Epithelial cell of proximal tubule (primary cell): ENCODE data around the gene THYN1. TPM values are rescaled to one million over a fixed set of nuclear protein-coding genes. Genes with fewer than 3 reads are reported as not detected.

ENCODE experiments used
- DNase-seq: peaks from one replicate; pipeline ENCODE4 v3.0.0-alpha.2; 2011; ENCODE audit warnings: low read depth
- H3K4me3 ChIP-seq: 2 replicates; pipeline ENCODE4 v1.5.1; 2011; ENCODE audit warnings: low read depth, mild to moderate bottlenecking, low read length
- CTCF ChIP-seq: conservative IDR thresholded peaks from 2 replicates; pipeline ENCODE4 v1.5.1; 2012; ENCODE audit warnings: low read depth, mild to moderate bottlenecking, low read length
- total RNA-seq: library from RNA; depleted of rRNA; stranded (reverse); fragments of >200 nt; gene quantifications from 2 replicates; pipeline ENCODE4 v1.2.3, GENCODE V29; 2015

Gene THYN1
- total RNA-seq, 1 donor from 2014 or later = 51.6 TPM

GRCh38 chr11:134246100-134246499 is 7.1 kb downstream of the THYN1 start:
- no peak for TF ChIP-seq CTCF
- H3K4me3 ChIP-seq = no peak overlapping the region
- no peak for DNase-seq

DNA sequence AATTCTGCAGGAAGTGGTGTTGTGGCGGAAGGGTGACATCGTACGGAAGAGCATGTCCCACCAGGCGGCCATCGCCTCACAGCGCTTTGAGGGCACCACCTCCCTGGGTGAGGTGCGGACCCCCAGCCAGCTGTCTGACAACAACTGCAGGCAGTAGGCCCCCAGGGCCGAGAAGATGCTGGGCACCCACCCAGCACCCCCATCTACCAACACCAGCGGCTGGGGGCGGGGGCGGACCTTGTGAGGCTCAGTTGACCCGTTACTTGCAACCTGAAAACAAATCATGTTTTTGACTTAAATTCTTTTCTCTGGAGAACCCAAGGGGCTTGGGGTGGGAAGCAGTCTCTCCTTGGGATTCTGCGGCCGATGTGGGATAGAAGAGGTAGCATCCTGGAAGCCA is 7.7 kb downstream of the THYN1 start:
- no peak for DNase-seq
- no peak overlapping the region for H3K4me3 ChIP-seq
- no peak for TF ChIP-seq CTCF

DNA sequence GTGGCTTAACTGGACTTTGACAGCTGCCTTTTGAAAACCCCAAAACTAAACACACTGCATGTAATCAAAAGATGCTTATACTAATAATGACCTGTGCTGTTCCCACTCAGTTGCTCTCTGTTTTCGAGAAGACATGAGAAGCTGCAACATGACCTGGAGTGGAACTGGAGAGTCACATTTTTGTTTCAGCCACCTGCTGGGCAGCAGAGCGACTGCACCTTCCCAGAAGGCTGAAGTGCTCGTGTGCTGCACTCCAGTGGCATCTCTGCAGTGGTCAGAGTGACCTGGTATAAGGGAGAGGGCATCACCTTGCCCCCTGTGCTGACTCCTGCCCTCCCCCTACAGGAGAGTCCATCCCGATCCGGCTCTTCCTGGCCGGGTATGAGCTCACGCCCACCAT is 8.6 kb downstream of the THYN1 start:
- peak; percentile 62 for TF ChIP-seq CTCF
- H3K4me3 ChIP-seq = no peak overlapping the region
- no peak for DNase-seq

GRCh38 chr11:134243913-134244312 is 9.2 kb downstream of the THYN1 start:
- H3K4me3 ChIP-seq = no peak overlapping the region
- DNase-seq = no peak
- no peak for TF ChIP-seq CTCF

DNA sequence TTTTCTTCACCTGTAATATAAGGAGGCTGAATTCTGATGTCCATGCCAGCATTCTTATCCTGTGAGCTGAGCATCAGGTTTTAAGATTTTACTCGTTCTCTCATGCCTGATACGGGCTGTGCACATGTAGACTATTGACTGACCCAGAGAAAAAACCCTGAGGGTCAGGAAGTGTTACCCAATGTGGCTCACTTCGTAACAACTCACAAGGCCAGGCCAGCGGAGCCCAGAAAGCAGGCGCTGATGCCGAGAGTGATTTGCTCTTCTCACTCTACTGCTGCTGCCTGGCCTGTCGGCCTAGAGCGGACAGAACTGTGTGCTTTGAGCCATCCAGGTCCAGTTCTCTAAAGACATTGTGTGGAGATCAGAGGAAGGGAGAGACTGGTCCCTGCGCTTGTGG is 10.8 kb downstream of the THYN1 start:
- no peak overlapping the region for H3K4me3 ChIP-seq
- no peak for TF ChIP-seq CTCF
- no peak for DNase-seq

DNA sequence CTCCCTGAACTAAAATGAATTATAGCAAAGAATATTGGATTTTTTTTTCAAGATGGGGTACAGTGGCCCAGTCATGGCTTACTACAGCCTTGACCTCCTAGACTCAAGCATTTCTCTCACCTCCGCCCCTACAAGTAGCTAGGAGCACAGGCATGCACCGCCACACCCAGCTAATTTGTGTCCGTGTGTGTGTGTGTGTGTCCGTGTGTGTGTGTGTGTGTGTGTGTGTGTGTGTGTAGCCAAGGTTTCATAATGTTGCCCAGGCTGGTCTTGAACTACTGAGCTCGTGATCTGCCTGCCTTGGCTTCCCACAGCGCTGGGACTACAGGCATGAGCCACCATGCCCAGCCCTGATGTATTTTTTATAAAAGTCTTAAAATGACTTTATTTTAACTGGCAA is 12.6 kb downstream of the THYN1 start:
- no peak overlapping the region for H3K4me3 ChIP-seq
- no peak for TF ChIP-seq CTCF
- DNase-seq = no peak

GRCh38 chr11:134238956-134239355 is 14.2 kb downstream of the THYN1 start:
- no peak overlapping the region for H3K4me3 ChIP-seq
- no peak for DNase-seq
- TF ChIP-seq CTCF = no peak
